Osteoblast (primary cell): Measurements from ENCODE around the gene ASCC2. TPM values are rescaled to one million over a fixed set of nuclear protein-coding genes. Genes with fewer than 3 reads are reported as not detected.

Experiments
- DNase-seq: peaks from one replicate; pipeline ENCODE4 v3.0.0; 2011; ENCODE audit warnings: low spot score, mixed read lengths; ENCODE audit not compliant: insufficient read length; ENCODE audit errors: missing footprints
- H2AFZ ChIP-seq: 2 replicates; pipeline ENCODE4 v1.6.0; 2011; ENCODE audit warnings: mild to moderate bottlenecking, low read length
- H3K27ac ChIP-seq: 2 replicates; pipeline ENCODE4 v1.5.1; 2011; ENCODE audit warnings: mild to moderate bottlenecking, low read depth, low read length, moderate library complexity
- H3K27me3 ChIP-seq: 2 replicates; pipeline ENCODE4 v1.6.0; 2012; ENCODE audit warnings: mild to moderate bottlenecking, control low read depth, inconsistent platforms, low read length, moderate library complexity; ENCODE audit not compliant: insufficient read depth
- H3K36me3 ChIP-seq: 2 replicates; pipeline ENCODE4 v1.5.1; 2011; ENCODE audit warnings: mild to moderate bottlenecking, low read length, control low read depth, moderate library complexity; ENCODE audit not compliant: insufficient read depth
- H3K4me1 ChIP-seq: 2 replicates; pipeline ENCODE4 v1.5.1; 2011; ENCODE audit warnings: mild to moderate bottlenecking, low read length, control low read depth, moderate library complexity; ENCODE audit not compliant: insufficient read depth
- H3K4me2 ChIP-seq: 2 replicates; pipeline ENCODE4 v1.6.0; 2011; ENCODE audit warnings: mild to moderate bottlenecking, low read length; ENCODE audit not compliant: insufficient read depth
- H3K4me3 ChIP-seq: fragments of 200-600 bp; sonication (generic); 3 replicates; pipeline ENCODE4 v1.5.1; 2012; ENCODE audit warnings: mild to moderate bottlenecking, low read length, inconsistent platforms; ENCODE audit not compliant: insufficient read depth
- H3K79me2 ChIP-seq: 2 replicates; pipeline ENCODE4 v1.6.0; 2012; ENCODE audit warnings: mild to moderate bottlenecking, low read length, control low read depth, inconsistent platforms; ENCODE audit not compliant: insufficient read depth
- H3K9me3 ChIP-seq: 2 replicates; pipeline ENCODE4 v1.5.1; 2011; ENCODE audit warnings: low read depth, low read length, control low read depth
- H4K20me1 ChIP-seq: 2 replicates; pipeline ENCODE4 v1.6.0; 2012; ENCODE audit warnings: mild to moderate bottlenecking, low read length, control low read depth; ENCODE audit not compliant: insufficient read depth
- CTCF ChIP-seq: IDR thresholded peaks from 2 replicates; pipeline ENCODE4 v1.5.1; 2011; ENCODE audit warnings: mild to moderate bottlenecking, low read depth, low read length, moderate library complexity; ENCODE audit errors: extremely low read depth
- total RNA-seq: library from RNA; depleted of rRNA; stranded (reverse); fragments of >200 nt; gene quantifications from 2 replicates; pipeline ENCODE4 v1.2.3, GENCODE V29; 2012

Gene ASCC2
- total RNA-seq, 1 donor, result 21.0 TPM

DNA sequence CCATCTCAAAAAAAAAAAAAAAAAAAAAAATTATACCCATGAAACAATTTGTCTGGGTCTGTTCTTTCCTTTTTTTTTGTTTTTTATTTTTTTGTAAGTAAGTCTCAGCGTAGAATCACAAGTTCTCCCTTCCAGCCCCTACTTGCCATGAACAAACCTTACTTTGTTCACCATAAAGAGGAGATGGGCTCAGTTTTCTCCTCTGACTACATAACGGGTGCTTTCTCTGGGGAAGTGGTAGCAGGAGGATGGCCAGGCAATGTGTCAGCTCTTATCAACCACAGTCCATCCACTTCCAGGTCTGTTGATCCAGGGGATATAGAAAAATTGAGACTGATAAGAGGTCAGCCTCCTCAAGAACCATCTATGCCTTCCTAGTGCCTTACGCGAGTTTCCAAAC lies 11.0 kb downstream of the ASCC2 start:
- peaks cover 2% of the 10 kb centered on the region for H3K4me1 ChIP-seq
- H3K27ac ChIP-seq, result no peak overlapping the region
- H3K79me2 ChIP-seq, result no peaks in the 10 kb centered on the region
- no peak for TF ChIP-seq CTCF
- peaks cover 10% of the 10 kb centered on the region for H4K20me1 ChIP-seq
- no peak overlapping the region for H2AFZ ChIP-seq
- no peak overlapping the region for H3K4me3 ChIP-seq
- H3K27me3 ChIP-seq, result no peaks in the 10 kb centered on the region
- no peak for DNase-seq
- peaks cover 53% of the 10 kb centered on the region for H3K36me3 ChIP-seq
- H3K9me3 ChIP-seq, result no peaks in the 10 kb centered on the region
- no peak overlapping the region for H3K4me2 ChIP-seq

DNA sequence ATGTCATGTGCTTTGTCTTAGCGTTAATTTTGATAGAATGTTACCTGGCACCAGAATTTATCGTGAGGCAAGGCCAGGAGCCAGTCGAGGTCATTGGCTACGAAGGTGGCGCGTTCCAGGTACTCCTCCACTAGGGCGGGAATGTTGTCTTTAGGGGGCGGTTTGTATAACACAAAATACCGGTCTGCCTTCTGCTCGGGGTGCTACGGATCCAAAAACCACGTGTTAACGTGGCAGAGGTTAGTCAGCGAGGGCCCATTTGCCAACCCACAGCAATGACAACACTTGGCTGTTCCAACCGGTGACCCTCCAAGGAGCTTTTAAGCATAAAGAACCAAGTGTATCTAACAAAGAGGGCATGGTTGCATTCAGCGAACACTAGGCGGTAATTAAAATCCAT lies 12.5 kb downstream of the ASCC2 start:
- peaks cover 14% of the 10 kb centered on the region for H3K4me1 ChIP-seq
- no peak for TF ChIP-seq CTCF
- H3K9me3 ChIP-seq, result no peaks in the 10 kb centered on the region
- DNase-seq, result no peak
- H3K36me3 ChIP-seq, result peaks cover 48% of the 10 kb centered on the region
- no peak overlapping the region for H2AFZ ChIP-seq
- no peak overlapping the region for H3K27ac ChIP-seq
- no peak overlapping the region for H3K4me3 ChIP-seq
- H3K4me2 ChIP-seq, result no peak overlapping the region
- H3K79me2 ChIP-seq, result no peaks in the 10 kb centered on the region
- peaks cover 20% of the 10 kb centered on the region for H4K20me1 ChIP-seq
- H3K27me3 ChIP-seq, result no peaks in the 10 kb centered on the region

DNA sequence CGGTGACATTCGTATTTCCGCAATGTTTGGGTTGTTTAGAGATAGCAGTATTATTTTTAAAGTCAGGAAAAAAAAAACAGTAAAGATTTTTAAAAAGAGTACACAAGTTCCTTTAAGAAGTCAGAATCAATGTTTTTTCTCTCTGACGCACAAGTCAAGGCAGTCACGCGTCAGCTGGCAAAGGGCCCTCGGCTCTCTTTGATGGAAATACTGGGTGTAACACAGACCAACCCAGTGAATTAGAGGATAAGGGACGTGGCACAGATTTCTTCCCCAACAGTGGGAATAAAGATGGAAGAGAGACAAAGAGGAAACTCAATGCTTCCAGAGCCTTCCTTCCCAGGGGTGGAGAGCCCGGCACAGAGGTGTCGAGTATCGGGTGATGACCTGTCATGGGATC lies 13.4 kb downstream of the ASCC2 start:
- Histone ChIP-seq H3K9me3 (no peaks in the 10 kb centered on the region), H3K4me2 (no peak overlapping the region), H4K20me1 (peaks cover 15% of the 10 kb centered on the region), H3K4me1 (peaks cover 14% of the 10 kb centered on the region), H3K79me2 (no peaks in the 10 kb centered on the region), H3K27me3 (no peaks in the 10 kb centered on the region), H3K36me3 (peaks cover 49% of the 10 kb centered on the region), H3K4me3 (no peak overlapping the region), H2AFZ (no peak overlapping the region), H3K27ac (no peak overlapping the region)
- no peak for DNase-seq
- no peak for TF ChIP-seq CTCF

- TF ChIP-seq CTCF, result no peak
- Histone ChIP-seq H3K27me3 (no peaks in the 10 kb centered on the region), H3K79me2 (no peaks in the 10 kb centered on the region), H3K4me3 (no peak overlapping the region), H3K9me3 (no peaks in the 10 kb centered on the region), H3K4me2 (no peak overlapping the region), H2AFZ (no peak overlapping the region), H3K36me3 (peaks cover 60% of the 10 kb centered on the region), H4K20me1 (peaks cover 13% of the 10 kb centered on the region), H3K4me1 (peaks cover 16% of the 10 kb centered on the region), H3K27ac (peak overlapping the region; percentile 34)
- DNase-seq, result no peak
Observed at GRCh38 chr22:29821291-29822016, 16.6 kb downstream of the ASCC2 start.
